GM12878 (cell line): Measurements from ENCODE around the gene MYRFL. TPM values are rescaled to one million over a fixed set of nuclear protein-coding genes. Genes with fewer than 3 reads are reported as not detected.

Source experiments
- ATAC-seq: fragments of 200-7000 bp; cut with Tn5 transposase; 3 replicates; pipeline ENCODE4 v1.9.1; 2020; ENCODE audit warnings: mild to moderate bottlenecking, moderate library complexity
- BruUV-seq: library from RNA; stranded (reverse); fragments of 400-500 nt; replicated peaks from 2 replicates; lab custom pipeline; 2021; lab: Mats Ljungman, UMichigan
- CTCF ChIA-PET: fragments of 300-600 bp; sonication (Branson Sonifier 250); formaldehyde crosslinking; extraction: SDS; loops from one replicate; lab custom pipeline; 2021; ENCODE audit warnings: inconsistent platforms; lab: Yijun Ruan, JAX
- POLR2A ChIA-PET: fragments of 350-600 bp; formaldehyde crosslinking; extraction: SDS; loops from one replicate; lab custom pipeline; 2021; ENCODE audit warnings: inconsistent platforms; lab: Charles Lee
- RAD21 ChIA-PET: fragments of 300-600 bp; sonication (Branson Sonifier 250); formaldehyde crosslinking; loops from one replicate; lab custom pipeline; 2023; ENCODE audit warnings: antibody characterized with exemption; ENCODE audit not compliant: unreplicated experiment; lab: Charles Lee
- SMC1A ChIA-PET: fragments of 300-600 bp; sonication (Branson Sonifier 250); formaldehyde crosslinking; loops from one replicate; lab custom pipeline; 2023; ENCODE audit not compliant: unreplicated experiment, uncharacterized antibody; lab: Charles Lee
- DNase-seq: peaks from one replicate; pipeline ENCODE4 v3.0.0-alpha.2; 2011; ENCODE audit warnings: low read depth, low spot score
- FAIRE-seq: peaks from 3 replicates; lab custom pipeline; 2011; peaks lifted over from hg19 to GRCh38; lab: Jason Lieb, UNC
- H2AFZ ChIP-seq: 2 replicates; pipeline ENCODE4 v1.6.0; 2011; ENCODE audit warnings: low read depth, low read length, control low read depth; ENCODE audit not compliant: control insufficient read depth
- H3K27ac ChIP-seq: 2 replicates; pipeline ENCODE4 v1.5.1; 2011; ENCODE audit warnings: control low read depth; ENCODE audit not compliant: control insufficient read depth, insufficient read depth
- H3K27me3 ChIP-seq, 2 experiments: replicated peaks in 1 of 2; 2 replicates each; pipeline versions ENCODE4 v1.6.0 to v1.6.1; 2011; ENCODE audit warnings: low read length in 1 of 2; ENCODE audit not compliant: control insufficient read depth in 2 of 2, insufficient read depth in 2 of 2
- H3K36me3 ChIP-seq, 2 experiments: 2 replicates each; pipeline ENCODE4 v1.5.1; 2011; ENCODE audit warnings: low read length in 1 of 2; ENCODE audit not compliant: control insufficient read depth in 2 of 2, insufficient read depth in 2 of 2
- H3K4me1 ChIP-seq: 2 replicates; pipeline ENCODE4 v1.6.1; 2011; ENCODE audit warnings: mild to moderate bottlenecking, low read length, moderate library complexity, mixed read lengths; ENCODE audit not compliant: control insufficient read depth, insufficient read depth
- H3K4me2 ChIP-seq: 2 replicates; pipeline ENCODE4 v1.6.0; 2011; ENCODE audit warnings: control low read depth; ENCODE audit not compliant: control insufficient read depth, insufficient read depth
- H3K4me3 ChIP-seq: fragments of 200-600 bp; sonication (generic); 2 replicates; pipeline ENCODE4 v1.5.1; 2016
- H3K79me2 ChIP-seq: 2 replicates; pipeline ENCODE4 v1.6.0; 2011; ENCODE audit warnings: low read length; ENCODE audit not compliant: control insufficient read depth, insufficient read depth
- H3K9ac ChIP-seq: 2 replicates; pipeline ENCODE4 v1.8.0; 2011; ENCODE audit warnings: low read length, control low read depth, mixed read lengths; ENCODE audit not compliant: control insufficient read depth, insufficient read depth
- H3K9me3 ChIP-seq: replicated peaks from 3 replicates; pipeline ENCODE4 v1.5.1; 2011; ENCODE audit warnings: mild to moderate bottlenecking, low read length; ENCODE audit not compliant: control insufficient read depth, insufficient read depth
- H4K20me1 ChIP-seq: 2 replicates; pipeline ENCODE4 v1.6.0; 2011; ENCODE audit not compliant: control insufficient read depth, insufficient read depth
- ATF7 ChIP-seq: fragments of 450-650 bp; IDR thresholded peaks from 2 replicates; pipeline ENCODE4 v1.6.1; 2016; ENCODE audit warnings: low read depth, mild to moderate bottlenecking
- CHD1 ChIP-seq: IDR thresholded peaks from 2 replicates; pipeline ENCODE4 v1.6.1; 2012; ENCODE audit warnings: low read depth, low read length, improper control_type of control experiment
- CHD4 ChIP-seq: fragments of 200-600 bp; sonication (generic); IDR thresholded peaks from 2 replicates; pipeline ENCODE4 v1.6.1; 2016; ENCODE audit warnings: mild to moderate bottlenecking
- EED ChIP-seq: sonication (generic); IDR thresholded peaks from 2 replicates; pipeline ENCODE4 v1.6.1; 2016; ENCODE audit warnings: antibody characterized with exemption, low read depth
- GABPA ChIP-seq: IDR thresholded peaks from 2 replicates; pipeline ENCODE4 v1.6.1; 2014; ENCODE audit warnings: antibody characterized with exemption, low read depth, mild to moderate bottlenecking, inconsistent platforms
- HDAC2 ChIP-seq: fragments of 200-600 bp; sonication (generic); IDR thresholded peaks from 2 replicates; pipeline ENCODE4 v1.6.1; 2017
- IKZF2 ChIP-seq, 2 experiments: fragments of 450-650 bp; IDR thresholded peaks; 2 replicates each; pipeline ENCODE4 v1.6.1; 2017; ENCODE audit warnings: mild to moderate bottlenecking in 2 of 2, moderate library complexity in 2 of 2
- KAT2A ChIP-seq: conservative IDR thresholded peaks from 2 replicates; pipeline ENCODE4 v1.6.1; 2011; ENCODE audit warnings: low read depth, low read length; ENCODE audit not compliant: control insufficient read depth
- MTA2 ChIP-seq: fragments of 450-650 bp; IDR thresholded peaks from 2 replicates; pipeline ENCODE4 v1.6.1; 2016; ENCODE audit warnings: low read depth, mild to moderate bottlenecking, moderate library complexity
- MYC ChIP-seq: IDR thresholded peaks from 2 replicates; pipeline ENCODE4 v1.6.1; 2011; ENCODE audit warnings: mild to moderate bottlenecking, low read length, moderate library complexity, inconsistent platforms; ENCODE audit not compliant: insufficient read depth, insufficient replicate concordance, insufficient read length, severe bottlenecking
- NBN ChIP-seq: fragments of 450-650 bp; IDR thresholded peaks from 2 replicates; pipeline ENCODE4 v1.6.1; 2016
- PML ChIP-seq: IDR thresholded peaks from 2 replicates; pipeline ENCODE4 v1.6.1; 2012; ENCODE audit warnings: low read length, inconsistent platforms
- POU2F2 ChIP-seq: IDR thresholded peaks from 3 replicates; pipeline ENCODE4 v1.6.1; 2011; ENCODE audit warnings: low read depth, mild to moderate bottlenecking, low read length, borderline replicate concordance
- RAD51 ChIP-seq: fragments of 450-650 bp; IDR thresholded peaks from 2 replicates; pipeline ENCODE4 v1.6.1; 2016; ENCODE audit warnings: moderate library complexity, mild to moderate bottlenecking, inconsistent platforms
- RCOR1 ChIP-seq: conservative IDR thresholded peaks from 2 replicates; pipeline ENCODE4 v1.6.1; 2012; ENCODE audit warnings: low read depth, low read length, improper control_type of control experiment
- SMAD5 ChIP-seq: IDR thresholded peaks from 2 replicates; pipeline ENCODE4 v1.6.1; 2016; ENCODE audit warnings: antibody characterized with exemption, low read depth
- STAT1 ChIP-seq: fragments of 450-650 bp; conservative IDR thresholded peaks from 2 replicates; pipeline ENCODE4 v1.6.1; 2014; ENCODE audit warnings: antibody characterized with exemption, mild to moderate bottlenecking
- ZBED1 ChIP-seq: IDR thresholded peaks from 2 replicates; pipeline ENCODE4 v1.6.1; 2016; ENCODE audit warnings: borderline replicate concordance
- ZNF207 ChIP-seq: fragments of 450-650 bp; IDR thresholded peaks from 2 replicates; pipeline ENCODE4 v1.6.1; 2014; ENCODE audit warnings: antibody characterized with exemption, mild to moderate bottlenecking, borderline replicate concordance
- ZNF217 ChIP-seq: fragments of 450-650 bp; IDR thresholded peaks from 2 replicates; pipeline ENCODE4 v1.6.1; 2017; ENCODE audit warnings: antibody characterized with exemption, mild to moderate bottlenecking
- WGBS: methylation state at CpG from one replicate; pipeline ENCODE4 v1.1.6; 2016; ENCODE audit warnings: low lambda C conversion rate; ENCODE audit not compliant: insufficient replicate concordance, insufficient coverage; ENCODE audit errors: missing lambda C conversion rate; 5-methylcytosine and 5-hydroxymethylcytosine counted together
- in situ Hi-C: fragments of 300-500 bp; cut with MboI; formaldehyde crosslinking; loops from 9 replicates; pipeline ENCODE4 v1.14.3; 2018; ENCODE audit warnings: mixed read lengths
- intact Hi-C: fragments of 100-400 bp; cut with micrococcal nuclease; formaldehyde crosslinking; loops from one replicate; pipeline ENCODE4 v1.14.2; 2022; ENCODE audit not compliant: unreplicated experiment
- polyA plus RNA-seq, 11 experiments: library from polyadenylated mRNA; depleted of rRNA in 4 of 11; unstranded in 6 of 11; stranded (reverse) in 5 of 11; fragments of >200 nt; fragmentation: Nextera tagmentation in 4 of 11; fragmentation: Illumina TruSeq in 1 of 11; extraction: Ambion mirVana in 4 of 11; extraction: Trizol in 1 of 11; gene quantifications; 1 replicate in 1 of 11; 2 replicates in 10 of 11; pipeline versions ENCODE4 v1.2.1 to v1.2.3, GENCODE V29; 2011 to 2016; ENCODE audit warnings: inconsistent platforms in 2 of 11, missing spikeins in 2 of 11, low read depth in 1 of 11
- total RNA-seq, 4 experiments: library from RNA; depleted of rRNA in 3 of 4; stranded (reverse); fragments of >200 nt in 3 of 4; fragmentation: Illumina TruSeq in 1 of 4; extraction: Trizol in 1 of 4; gene quantifications; 2 replicates each; pipeline versions ENCODE4 v1.2.1 to v1.2.3, GENCODE V29; 2013 to 2021
- TF ChIP-seq, protein P1 (sequence below): fragments of 450-650 bp; IDR thresholded peaks from 2 replicates; pipeline ENCODE4 v1.6.1; 2014; ENCODE audit warnings: mild to moderate bottlenecking
- TF ChIP-seq, protein P2 (sequence below): fragments of 450-650 bp; IDR thresholded peaks from 2 replicates; pipeline ENCODE4 v1.6.1; 2016; ENCODE audit warnings: mild to moderate bottlenecking

MYRFL gene
- total and polyA plus RNA-seq, 10 of the 15 experiments (the other 5 are each of a cell fraction or from before 2014, with no cell fraction given): 0.24 to 1.8 (median 0.64) TPM

DNA sequence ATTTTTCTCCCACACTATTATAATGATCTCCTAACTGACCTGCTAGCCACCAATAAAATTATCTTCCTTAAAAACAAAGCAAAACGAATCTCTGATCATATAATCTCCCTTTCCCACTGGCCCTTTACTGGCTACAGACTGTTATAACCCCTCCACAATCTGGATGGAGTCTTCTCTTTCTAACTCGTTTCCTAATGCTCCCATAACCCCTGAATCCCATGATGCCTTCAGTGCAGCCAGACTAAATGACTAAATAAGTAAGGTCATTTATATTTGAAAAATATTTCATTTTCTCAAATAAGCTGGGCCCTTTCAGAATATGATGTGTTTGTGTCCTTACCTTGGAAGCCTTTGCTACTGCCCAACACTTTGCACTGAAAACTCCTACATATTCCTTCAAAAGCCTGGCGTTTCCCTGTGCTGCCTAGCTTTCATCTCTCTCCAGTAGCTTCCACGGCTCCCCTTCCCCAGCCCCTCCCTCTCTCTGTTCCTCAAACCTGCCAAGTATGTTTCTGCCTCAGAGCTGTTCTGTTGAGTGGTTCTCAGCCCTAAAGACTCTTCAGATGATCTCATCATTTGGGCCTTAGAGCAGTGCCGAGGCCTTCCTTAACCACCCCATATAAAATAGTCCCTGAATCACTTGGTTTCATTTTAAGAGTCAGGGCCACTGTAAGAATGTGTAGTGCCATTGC lies 91.7 kb downstream of the MYRFL start (continued):
- TF ChIP-seq IKZF2 (IDR thresholded peaks at IDR 0.05) (no peak), RAD51 (no peak), STAT1 (no peak)
- TF ChIP-seq, all 136 proteins: peak for 0

DNA sequence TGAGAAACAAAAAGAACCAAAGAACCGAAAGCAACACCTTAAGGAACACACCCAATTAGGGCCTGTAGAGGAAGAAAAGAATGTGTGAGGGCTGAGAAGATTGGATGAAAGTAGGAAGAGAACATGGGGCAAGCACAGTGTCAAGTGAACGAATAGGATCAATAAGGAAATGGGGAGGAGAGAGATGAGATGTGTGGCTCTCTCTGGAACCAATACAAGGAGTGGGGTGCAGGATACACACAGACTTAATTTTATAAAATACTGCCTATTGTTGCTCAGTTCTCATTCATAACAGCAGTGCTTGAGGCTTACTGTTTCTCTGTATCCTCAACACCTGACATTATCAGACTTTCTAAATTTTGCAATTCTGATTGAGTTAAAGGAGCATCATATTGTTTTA lies 93.3 kb downstream of the MYRFL start:
- ChIA-PET POLR2A (no interaction called here), CTCF (no interaction called here), RAD21 (no interaction called here), SMC1A (no interaction called here)
- in situ Hi-C loops (no loop called here), intact Hi-C loops (no loop called here)
- ATAC-seq: no peak
- Histone ChIP-seq H3K4me1 (no peaks in the 10 kb centered on the region), H3K27ac (no peak overlapping the region), H3K9ac (no peak overlapping the region), H3K36me3 (no peaks in the 10 kb centered on the region), H3K79me2 (no peaks in the 10 kb centered on the region), H3K27me3 (no peaks in the 10 kb centered on the region), H4K20me1 (no peaks in the 10 kb centered on the region), H3K4me3 (no peak overlapping the region), H2AFZ (no peak overlapping the region), H3K4me2 (no peak overlapping the region), H3K9me3 (no peaks in the 10 kb centered on the region; the same call in 2 of the 3 replicates)
- no TSS peak for BruUV-seq
- WGBS: 64% methylated on average over 2 of the region's 2 CpGs
- TF ChIP-seq MTA2 (no peak), KAT2A (no peak), CHD4 (no peak), HDAC2 (no peak), CHD1 (no peak), MYC (no peak), ATF7 (no peak), EED (no peak), RCOR1 (no peak), ZNF207 (no peak), ZNF217 (no peak), GABPA (no peak), ZBED1 (no peak), PML (no peak), POU2F2 (no peak), SMAD5 (no peak), NBN (no peak)
- TF ChIP-seq, protein P1, sequence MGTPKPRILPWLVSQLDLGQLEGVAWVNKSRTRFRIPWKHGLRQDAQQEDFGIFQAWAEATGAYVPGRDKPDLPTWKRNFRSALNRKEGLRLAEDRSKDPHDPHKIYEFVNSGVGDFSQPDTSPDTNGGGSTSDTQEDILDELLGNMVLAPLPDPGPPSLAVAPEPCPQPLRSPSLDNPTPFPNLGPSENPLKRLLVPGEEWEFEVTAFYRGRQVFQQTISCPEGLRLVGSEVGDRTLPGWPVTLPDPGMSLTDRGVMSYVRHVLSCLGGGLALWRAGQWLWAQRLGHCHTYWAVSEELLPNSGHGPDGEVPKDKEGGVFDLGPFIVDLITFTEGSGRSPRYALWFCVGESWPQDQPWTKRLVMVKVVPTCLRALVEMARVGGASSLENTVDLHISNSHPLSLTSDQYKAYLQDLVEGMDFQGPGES: no peak
- TF ChIP-seq, protein P2, sequence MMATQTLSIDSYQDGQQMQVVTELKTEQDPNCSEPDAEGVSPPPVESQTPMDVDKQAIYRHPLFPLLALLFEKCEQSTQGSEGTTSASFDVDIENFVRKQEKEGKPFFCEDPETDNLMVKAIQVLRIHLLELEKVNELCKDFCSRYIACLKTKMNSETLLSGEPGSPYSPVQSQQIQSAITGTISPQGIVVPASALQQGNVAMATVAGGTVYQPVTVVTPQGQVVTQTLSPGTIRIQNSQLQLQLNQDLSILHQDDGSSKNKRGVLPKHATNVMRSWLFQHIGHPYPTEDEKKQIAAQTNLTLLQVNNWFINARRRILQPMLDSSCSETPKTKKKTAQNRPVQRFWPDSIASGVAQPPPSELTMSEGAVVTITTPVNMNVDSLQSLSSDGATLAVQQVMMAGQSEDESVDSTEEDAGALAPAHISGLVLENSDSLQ: no peak
- FAIRE-seq: no peak
- DNase-seq: no peak
